ENCODE data around the gene CCT4.
A peak's percentile ranks its signal among the peaks of the same experiment; 100 is the strongest.
"Not testable (repeated sequence)": the region's sequence is repeated elsewhere in the genome, so short reads cannot be mapped to it uniquely, and the experiment has no call there.

The CCT4 gene

DNA sequence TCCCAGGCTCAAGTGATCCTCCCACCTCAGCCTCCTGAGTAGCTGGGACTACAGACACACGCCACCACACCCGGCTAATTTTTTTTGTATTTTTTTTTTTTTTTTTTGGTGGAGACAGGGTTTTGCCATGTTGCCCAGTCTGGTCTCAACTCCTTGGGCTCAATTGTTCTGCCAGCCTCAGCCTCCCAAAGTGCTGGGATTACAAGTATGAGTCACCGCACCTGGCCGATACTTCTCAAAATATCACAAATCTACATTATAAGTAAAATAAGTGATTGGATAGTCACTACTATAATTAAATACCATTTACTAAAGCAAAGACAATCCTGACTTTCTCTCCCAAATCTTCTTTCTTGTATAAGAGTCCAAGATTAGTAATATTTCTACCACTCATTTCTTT is 9.1 kb downstream of the CCT4 start:
- DNase-seq (ENCODE audit: low read depth in 2 of 2): not testable (repeated sequence)

DNA sequence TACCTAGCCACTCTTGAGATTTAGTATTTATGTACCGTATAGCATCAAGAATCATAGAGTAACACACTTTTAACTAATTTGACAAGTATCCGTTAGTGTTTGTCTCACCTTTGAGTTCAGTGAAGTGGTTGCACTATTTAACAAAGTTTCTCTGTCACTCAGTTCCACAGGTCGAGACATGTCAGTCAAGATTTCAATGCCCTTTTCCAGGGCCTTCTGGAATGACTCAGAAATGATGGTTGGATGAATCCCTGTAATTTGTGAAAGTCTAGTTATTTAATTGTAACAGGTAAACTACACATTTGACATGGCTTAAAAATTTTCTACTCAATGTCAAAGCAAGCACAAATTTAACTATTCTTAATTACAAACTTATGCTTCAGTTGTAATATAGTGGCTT is 9.7 kb downstream of the CCT4 start:
- no peak for DNase-seq (ENCODE audit: low read depth in 2 of 2)

DNA sequence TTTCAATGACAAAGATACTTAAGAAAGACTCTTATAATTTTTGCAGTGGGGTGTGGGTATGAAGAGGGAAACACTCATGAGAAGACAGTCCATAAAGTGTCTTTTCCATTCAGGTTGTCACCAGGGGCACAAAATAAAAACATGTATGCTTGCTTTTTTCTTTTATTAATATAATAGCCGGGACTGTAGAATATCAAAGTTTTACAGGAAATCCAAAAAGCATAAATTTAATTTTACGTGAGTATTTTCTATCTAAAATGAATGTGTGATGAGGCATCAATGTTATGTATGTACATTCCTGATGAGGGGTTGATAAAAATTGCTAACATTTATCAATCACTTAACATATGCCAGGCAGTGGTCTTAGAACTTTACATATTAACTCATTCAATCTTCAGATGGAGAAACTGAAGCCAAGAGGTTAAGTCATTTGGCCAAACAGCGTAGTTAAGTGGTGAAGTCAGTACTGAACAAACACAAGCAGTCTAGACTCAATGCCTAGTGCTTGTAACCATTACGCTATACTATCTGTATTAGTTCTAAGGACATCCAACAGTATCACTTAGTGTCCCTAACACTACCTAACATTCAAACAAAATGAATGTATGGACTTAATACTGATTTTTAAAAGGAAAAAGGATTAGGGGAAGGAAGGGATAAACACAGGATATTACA is 10.7 kb downstream of the CCT4 start:
- no peak for DNase-seq (ENCODE audit: low read depth in 2 of 2)

DNA sequence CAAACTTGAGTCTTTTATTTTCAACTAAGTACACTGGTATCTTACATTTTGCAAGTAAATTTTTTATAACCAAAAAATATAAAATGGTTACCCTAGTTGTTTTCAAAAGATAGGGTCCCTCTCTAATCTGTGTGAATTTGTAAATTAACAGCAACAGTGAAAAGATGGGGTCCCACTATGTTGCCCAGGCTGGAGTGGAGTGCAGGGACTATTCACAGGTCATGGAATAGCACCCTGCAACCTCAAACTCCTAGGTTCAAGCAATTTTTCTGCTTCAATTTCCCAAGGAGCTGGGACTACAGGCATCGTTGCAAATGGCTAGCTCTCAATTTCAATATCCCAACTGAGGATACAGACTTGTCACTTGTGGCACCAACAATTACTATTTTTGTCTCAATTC is 12.1 kb downstream of the CCT4 start:
- no peak for DNase-seq (ENCODE audit: low read depth in 2 of 2)

DNA sequence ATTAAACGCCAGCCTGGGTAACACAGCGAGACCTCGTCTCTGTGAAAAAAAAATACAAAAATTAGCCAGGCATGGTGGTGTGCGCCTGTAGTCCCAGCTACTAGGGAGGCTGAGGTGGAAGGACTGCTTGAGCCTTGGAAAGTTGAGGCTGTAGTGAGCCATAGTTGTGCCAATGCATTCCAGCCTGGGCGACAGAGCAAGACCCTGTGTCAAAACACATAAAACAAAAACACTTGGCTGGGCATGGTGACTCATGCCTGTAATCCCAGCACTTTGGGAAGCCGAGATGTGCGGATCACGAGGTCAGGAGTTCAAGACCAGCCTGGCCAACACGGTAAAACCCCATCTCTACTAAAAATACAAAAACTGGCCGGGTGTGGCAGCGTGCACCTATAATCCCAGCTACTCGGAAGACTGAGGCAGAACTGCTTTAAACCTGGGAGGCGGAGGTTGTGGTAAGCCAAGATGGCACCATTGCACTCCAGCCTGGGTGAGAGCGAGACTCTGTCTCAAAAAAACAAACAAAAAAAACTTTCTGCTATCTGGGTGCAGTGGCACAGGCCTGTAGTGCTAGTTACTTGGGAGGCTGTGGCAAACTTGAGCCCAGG is 21.9 kb downstream of the CCT4 start:
- not testable (repeated sequence) for DNase-seq (ENCODE audit: low read depth in 2 of 2)

DNA sequence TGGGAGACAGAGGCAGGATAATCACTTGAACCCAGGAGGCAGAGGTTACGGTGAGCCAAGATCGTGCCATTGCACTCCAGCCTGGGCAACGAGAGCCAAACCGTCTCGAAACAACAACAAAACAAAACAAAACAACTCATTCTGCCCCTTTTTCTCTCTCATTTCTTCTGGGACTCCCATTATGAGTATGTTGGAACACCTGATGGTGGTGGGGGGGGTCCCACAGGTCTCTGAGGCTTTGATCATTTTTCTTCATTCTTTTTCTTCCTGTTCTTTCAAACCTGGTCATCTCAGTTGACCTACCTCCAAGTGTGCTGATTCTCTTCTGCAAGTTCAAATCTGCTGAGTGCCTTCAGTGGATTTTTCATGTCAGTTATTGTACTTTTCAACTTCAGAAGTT is 26.4 kb downstream of the CCT4 start:
- DNase-seq (ENCODE audit: low read depth in 2 of 2): no peak

DNA sequence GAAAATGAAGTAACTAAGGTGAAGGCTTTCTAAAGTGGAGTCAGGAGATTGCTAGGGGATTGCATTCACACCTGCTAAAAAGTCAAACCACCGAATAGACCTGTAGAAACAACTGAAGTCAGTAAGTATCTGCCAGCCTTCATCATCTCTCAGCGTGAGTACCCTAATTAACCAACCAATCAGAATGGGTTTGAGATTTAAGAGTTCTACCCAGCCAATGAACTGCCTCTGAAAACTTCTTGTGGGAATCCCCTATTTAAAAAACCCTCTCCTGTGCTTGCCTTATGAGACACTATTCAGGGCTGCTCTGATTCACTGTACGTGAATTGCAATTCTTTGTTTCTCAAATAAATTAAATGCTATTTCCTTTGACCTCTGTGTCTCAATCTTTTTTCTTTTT is 31.2 kb downstream of the CCT4 start:
- no peak for DNase-seq (ENCODE audit: low read depth in 2 of 2)

DNA sequence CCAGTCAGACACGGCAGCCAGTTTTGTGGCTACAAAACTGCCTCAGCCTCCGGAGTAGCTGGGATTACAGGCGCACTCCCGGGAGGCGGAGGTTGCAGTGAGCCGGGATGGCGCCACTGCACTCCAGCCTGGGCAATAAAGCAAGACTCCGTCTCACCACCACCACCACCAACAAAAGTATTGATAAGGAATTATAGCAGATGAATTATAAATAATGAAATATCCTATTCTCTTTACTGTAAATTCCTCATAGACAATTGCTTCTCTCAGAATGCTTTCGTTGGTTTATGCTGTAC is 33.2 kb downstream of the CCT4 start:
- no peak for DNase-seq (ENCODE audit: low read depth in 2 of 2)

DNA sequence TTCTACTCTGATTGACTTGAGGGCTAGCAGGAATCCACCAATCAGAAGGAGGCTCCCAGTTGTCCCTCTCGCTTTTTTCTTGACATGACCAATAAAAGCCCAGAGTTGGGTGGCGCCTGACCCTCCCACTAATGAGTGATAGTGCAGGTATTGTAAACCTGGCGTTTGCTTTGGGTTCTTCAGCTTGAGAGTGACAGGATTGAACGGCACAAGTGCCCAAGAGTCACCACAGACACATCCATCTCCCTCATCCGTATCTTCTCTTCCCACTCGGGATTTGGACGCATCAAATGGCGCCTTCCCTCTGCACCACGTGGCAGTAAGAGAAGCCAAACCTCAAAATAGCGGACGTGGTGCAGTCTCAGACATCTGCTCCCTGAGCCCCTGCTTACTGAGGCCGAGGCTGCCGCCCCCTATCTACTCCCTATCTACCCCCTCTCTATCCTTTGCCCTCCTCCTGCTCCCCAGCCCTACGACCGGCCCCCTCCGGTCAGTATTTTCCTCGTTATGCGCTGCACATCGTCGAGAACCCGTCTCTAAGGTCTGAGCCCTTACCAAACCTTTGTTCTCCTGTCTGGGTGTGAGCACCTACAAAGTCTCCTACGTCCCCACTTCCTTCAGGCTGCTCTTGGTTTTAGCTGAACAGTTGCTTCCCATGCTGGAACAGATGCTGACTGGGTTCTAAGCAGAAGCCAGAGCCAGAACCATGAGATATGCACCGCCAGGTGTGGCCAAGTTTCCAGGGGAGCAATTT is 33.7 kb downstream of the CCT4 start:
- peak; percentile 71 to 82 for DNase-seq (ENCODE audit: low read depth in 2 of 2)

DNA sequence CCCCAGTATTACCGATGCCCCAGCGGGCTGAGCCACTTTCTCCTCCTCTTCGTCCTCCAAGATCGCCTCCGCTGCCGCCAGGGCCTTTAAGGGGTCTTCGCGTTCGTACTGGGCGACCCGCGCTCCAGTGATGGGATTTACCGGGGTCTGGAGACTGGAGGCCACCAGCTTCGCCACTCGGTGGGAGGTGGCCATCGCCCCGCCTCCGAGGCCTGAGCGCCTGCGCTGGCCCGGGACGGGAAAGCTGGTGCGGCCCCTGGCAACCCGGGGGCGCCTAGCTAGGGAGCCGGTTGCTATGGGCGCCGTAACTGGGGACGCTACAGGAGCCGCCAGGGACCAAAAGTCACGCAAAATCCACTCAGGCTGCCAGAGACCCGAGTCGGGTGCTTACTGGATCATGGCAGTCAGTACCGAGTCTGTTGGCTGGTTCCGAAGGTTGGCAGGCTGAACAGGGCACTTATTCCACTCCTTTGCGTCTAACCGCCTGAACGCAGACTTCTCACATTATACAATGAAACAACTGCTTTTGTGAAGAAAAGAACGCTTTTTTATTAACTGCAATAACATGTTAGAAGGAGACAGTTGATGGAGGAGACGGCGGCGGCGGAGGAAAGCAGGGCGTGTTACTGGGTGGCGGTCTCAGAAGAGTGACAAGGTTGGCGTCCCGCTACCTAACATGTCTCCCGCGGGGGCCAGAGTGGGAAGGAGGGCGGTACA is 34.5 kb downstream of the CCT4 start, which contains the start of gene FAM161A:
Gene FAM161A, minus strand, starts transcription at position 214 of the 717 bp plus-strand sequence. Its CDS starts 19 bp downstream, at position 195.
- peak; percentile 47 to 70 for DNase-seq (ENCODE audit: low read depth in 2 of 2)

DNA sequence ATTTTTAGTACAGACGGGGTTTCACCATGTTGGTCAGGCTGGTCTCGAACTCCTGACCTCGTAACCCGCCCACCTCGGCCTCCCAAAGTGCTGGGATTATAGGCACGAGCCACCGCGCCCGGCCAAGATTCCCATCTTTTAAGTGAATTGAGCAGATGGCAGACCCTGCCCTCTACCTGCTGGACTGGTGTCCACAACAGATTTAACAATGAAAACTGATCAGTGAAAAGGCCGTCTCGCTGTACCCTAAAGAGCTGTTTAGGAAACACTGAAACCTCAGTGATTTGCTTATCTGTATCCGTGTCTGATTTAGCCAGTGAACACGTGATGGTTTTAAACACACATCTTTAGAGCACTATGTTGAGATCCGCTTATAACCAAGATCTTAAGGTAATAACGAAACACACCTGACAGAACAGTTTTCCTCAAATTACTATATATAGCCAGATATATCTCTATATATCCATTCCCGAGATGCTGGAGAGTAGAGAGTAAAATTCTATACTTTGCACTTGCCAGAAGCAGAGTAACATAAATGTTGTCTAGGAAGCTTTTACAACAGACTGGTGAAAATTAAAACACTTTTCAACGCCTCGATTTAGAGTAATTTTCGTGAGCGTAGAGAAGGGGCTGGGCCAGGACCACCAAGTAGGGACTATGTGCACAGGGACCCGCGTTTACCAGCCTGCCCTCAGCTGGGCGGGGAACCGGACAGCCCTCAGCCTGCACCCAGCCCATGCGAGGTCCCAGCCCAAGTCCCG is 35.2 kb downstream of the CCT4 start:
- no peak for DNase-seq (ENCODE audit: low read depth in 2 of 2)

DNA sequence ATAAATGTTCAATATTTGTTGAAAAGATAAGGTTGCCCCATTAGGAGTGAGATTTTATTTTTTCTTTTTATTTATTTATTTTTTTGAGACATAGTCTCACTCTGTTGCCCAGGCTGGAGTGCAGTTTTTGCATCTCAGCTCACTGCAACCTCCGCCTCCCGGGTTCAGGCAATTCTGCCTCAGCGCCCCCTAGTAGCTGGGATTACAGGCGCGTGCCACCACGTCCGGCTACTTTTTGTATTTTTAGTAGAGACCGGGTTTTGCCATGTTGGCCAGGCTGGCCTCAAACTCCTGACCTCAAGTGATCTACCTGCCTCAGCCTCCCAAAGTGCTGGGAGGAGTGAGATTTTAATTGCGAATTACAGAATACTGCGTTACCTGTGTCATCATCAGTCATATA is 37.2 kb downstream of the CCT4 start:
- not testable (repeated sequence) for DNase-seq (ENCODE audit: low read depth in 2 of 2)

DNA sequence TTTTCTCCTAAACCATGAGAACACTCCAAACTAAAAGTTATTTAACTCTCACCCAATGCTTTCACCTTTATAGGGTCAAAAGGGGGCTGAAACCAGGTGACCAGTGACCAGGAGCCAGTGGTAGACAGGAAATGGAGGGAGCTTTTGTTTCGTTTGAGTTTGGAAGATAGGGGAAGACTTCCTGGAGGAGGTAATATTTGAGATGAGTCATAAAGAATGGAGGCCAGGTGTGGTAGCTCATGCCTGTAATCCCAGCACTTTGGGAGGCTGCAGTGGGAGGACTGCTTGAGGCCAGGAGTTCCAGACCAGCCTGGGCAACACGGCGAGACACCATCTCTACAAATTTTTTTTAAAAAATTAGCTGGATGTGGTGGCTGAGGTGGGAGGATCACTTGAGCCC is 43.1 kb downstream of the CCT4 start:
- DNase-seq (ENCODE audit: low read depth in 2 of 2): no peak

DNA sequence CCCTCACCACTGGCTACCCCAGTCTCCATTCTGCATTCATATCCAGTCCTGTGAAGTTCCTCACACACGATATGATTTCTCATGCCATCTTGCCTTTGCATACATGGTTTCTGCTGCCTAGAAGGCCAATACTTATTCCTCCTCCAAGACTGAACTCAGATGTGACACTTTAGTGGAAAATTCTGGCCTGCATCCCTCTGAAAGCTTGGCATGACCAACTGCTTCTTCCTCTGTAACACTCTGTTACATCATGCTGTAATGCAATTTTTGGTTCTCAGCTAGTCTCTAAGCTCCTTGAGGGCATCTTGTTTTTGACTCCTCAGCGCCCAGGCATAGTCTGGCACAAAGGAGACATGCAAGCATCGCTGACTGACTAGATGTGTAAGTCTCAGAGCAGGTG is 47.2 kb downstream of the CCT4 start:
- DNase-seq (ENCODE audit: low read depth in 2 of 2): no peak

DNA sequence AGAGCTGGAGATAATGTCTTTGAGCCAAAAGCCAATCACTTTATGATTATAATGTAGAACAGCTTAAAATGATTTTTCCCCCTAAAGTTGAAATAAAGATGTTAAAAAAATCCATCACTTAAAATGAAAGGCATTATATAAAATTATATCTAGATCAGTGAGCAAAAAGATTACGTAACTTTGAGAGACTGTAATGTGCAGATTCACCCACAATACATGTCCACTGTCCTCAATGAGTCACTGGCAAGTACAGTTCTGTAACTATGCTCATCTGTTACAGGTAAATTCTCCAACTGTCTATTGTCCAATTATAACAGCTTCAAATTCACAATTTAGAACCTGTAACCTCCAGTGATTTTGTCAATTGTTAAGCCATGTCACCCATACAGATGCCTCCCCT is 53.6 kb downstream of the CCT4 start:
- DNase-seq (ENCODE audit: low read depth in 2 of 2): no peak

DNA sequence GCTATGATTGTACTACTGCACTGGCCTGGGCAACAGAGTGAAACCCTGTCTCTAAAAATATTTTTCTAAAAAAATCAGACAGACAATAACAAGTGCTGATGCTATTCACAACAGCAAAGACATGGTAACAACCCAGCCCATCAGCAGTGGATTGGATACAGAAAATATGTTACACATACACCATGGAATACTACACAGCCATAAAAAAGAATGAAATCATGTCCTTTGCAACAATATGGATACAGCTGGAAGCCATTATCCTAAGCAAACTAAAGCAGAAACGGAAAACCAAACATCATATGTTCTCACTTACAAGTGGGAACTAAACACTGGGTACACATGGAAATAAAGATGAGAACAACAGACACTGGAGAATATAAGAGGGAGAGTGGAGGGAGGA is 54.5 kb downstream of the CCT4 start:
- DNase-seq (ENCODE audit: low read depth in 2 of 2): no peak

DNA sequence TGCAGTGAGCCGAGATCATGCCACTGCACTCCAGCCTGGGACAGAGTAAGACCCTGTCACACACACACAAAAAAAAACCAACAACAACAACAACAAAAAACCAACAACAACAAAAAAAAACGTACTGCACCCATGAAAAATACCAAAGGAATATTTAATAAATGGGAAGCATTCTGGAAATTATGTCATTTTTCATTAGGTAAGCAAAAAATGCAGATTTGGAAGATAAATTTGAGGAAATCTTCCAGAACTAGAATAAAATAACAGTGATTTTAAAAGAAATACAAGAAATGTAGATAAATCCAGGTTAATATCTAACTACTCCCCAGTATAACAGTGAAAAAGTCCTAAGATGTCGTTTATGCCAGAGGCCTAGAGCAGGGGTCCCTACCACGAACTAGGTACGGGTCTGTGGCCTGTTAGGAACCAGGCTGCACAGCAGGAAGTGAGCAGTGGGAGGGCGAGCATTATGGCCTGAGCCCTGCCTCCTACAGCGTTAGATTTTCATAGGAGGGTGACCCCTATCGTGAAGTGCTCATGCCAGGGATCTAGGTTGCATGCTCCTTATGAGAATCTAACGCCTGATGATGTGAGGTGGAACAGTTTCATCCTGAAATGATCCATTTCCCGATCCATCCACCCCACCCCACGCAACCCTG is 56.1 kb downstream of the CCT4 start:
- DNase-seq (ENCODE audit: low read depth in 2 of 2): no peak

DNA sequence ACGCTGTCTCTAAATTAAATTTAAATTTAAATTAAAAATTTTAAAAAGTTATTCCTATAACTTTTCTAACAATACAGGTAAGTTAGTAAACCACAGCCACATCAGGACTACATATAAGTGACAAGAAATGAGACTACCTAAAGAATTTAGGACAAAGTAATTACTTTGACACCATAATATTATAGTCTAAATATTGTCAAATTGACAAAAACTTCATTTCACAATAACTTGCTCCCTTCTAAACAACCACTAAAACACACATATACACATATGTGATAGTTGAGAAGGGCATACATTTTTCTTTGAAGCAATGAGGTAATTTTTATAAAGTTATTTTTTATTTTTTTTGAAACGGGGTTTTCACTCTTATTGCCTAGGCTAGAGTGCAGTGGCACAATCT is 66.2 kb downstream of the CCT4 start:
- no peak for DNase-seq (ENCODE audit: low read depth in 2 of 2)
